ENCODE results near the gene HOXA9. TPM values are rescaled to one million over a fixed set of nuclear protein-coding genes. Genes with fewer than 3 reads are reported as not detected.

The HOXA9 gene
- total RNA-seq, 2 experiments from 2014 or later: not detected

GRCh38 chr7:27181795-27182275 lies 16.5 kb upstream of the HOXA9 start:
- ChIA-PET POLR2A (no interaction called here), CTCF (interaction anchor here (0.9 kb wide), 1 partner anchor 16 kb away, joined by 3 read pairs; no protein-coding TSS in a partner anchor)

GRCh38 chr7:27180431-27181420 lies 15.4 kb upstream of the HOXA9 start:
- ChIA-PET CTCF (interaction anchor here (0.7 to 2.2 kb wide), 4 partner anchors 8 to 27 kb away, joined by 3 to 10 read pairs (median 6); partner anchors contain the start of gene HOXA13), POLR2A (no interaction called here)

- ChIA-PET CTCF (interaction anchor here (0.7 to 2.2 kb wide), 7 partner anchors 9 to 39 kb away, joined by 3 to 10 read pairs (median 4); partner anchors contain the start of gene HOXA13), POLR2A (no interaction called here)
These were observed 14.4 kb upstream of the HOXA9 start for GRCh38 chr7:27179503-27180430.

- ChIA-PET CTCF (interaction anchor here (0.7 to 2.2 kb wide), 7 partner anchors 9 to 378 kb away, joined by 3 to 10 read pairs (median 4); partner anchors contain the start of gene HOXA13), POLR2A (no interaction called here)
These were observed 13.7 kb upstream of the HOXA9 start for GRCh38 chr7:27179030-27179429.

GRCh38 chr7:27178366-27178765 lies 13.0 kb upstream of the HOXA9 start:
- POLR2A ChIA-PET: no interaction called here
- CTCF ChIA-PET: interaction anchor here (0.7 to 2.2 kb wide), 4 partner anchors 12 to 379 kb away, joined by 3 to 10 read pairs (median 6); no protein-coding TSS in a partner anchor

GRCh38 chr7:27177795-27178320 lies 12.5 kb upstream of the HOXA9 start:
- ChIA-PET POLR2A (no interaction called here), CTCF (interaction anchor here (1.3 to 2.2 kb wide), 2 partner anchors 13 to 41 kb away, joined by 3 to 10 read pairs; no protein-coding TSS in a partner anchor)

- CTCF ChIA-PET: no interaction called here
- POLR2A ChIA-PET: no interaction called here
These were observed 11.8 kb upstream of the HOXA9 start for GRCh38 chr7:27176962-27177794.

- CTCF ChIA-PET: interaction anchor here (1.0 kb wide), 1 partner anchor 9 kb away, joined by 4 read pairs; no protein-coding TSS in a partner anchor
- POLR2A ChIA-PET: no interaction called here
These were observed 11.1 kb upstream of the HOXA9 start for GRCh38 chr7:27176524-27176845.

GRCh38 chr7:27175626-27176523 lies 10.5 kb upstream of the HOXA9 start:
- CTCF ChIA-PET: interaction anchor here (1.0 to 4.2 kb wide), 2 partner anchors 10 to 14 kb away, joined by 4 to 19 read pairs; no protein-coding TSS in a partner anchor
- POLR2A ChIA-PET: interaction anchor here (0.6 kb wide), 1 partner anchor 602 kb away, joined by 5 read pairs; no protein-coding TSS in a partner anchor

GRCh38 chr7:27174874-27175625 lies 9.7 kb upstream of the HOXA9 start:
- POLR2A ChIA-PET: interaction anchor here (0.6 kb wide), 1 partner anchor 603 kb away, joined by 5 read pairs; no protein-coding TSS in a partner anchor
- CTCF ChIA-PET: interaction anchor here (1.3 to 4.2 kb wide), 2 partner anchors 13 to 19 kb away, joined by 3 to 19 read pairs; partner anchors contain the start of gene HOXA7

- POLR2A ChIA-PET: no interaction called here
- CTCF ChIA-PET: interaction anchor here (1.0 to 4.2 kb wide), 4 partner anchors 13 to 23 kb away, joined by 3 to 19 read pairs (median 4); partner anchors contain the start of gene HOXA7
These were observed 8.9 kb upstream of the HOXA9 start, which contains the start of gene HOXA10 for GRCh38 chr7:27173956-27174873. TSS of gene HOXA10 (minus strand) at chr7:27174320. CDS start at chr7:27174306, 14 bp downstream.

- ChIA-PET CTCF (interaction anchor here (1.0 to 4.2 kb wide), 3 partner anchors 12 to 22 kb away, joined by 4 to 19 read pairs (median 4); no protein-coding TSS in a partner anchor), POLR2A (interaction anchor here (0.6 kb wide), 1 partner anchor 978 kb away, joined by 8 read pairs; no protein-coding TSS in a partner anchor)
These were observed 8.2 kb upstream of the HOXA9 start for GRCh38 chr7:27173511-27173955.

- ChIA-PET CTCF (interaction anchor here (0.6 to 4.2 kb wide), 4 partner anchors 11 to 1318 kb away, joined by 3 to 19 read pairs (median 4); no protein-coding TSS in a partner anchor), POLR2A (interaction anchor here (0.6 kb wide), 1 partner anchor 978 kb away, joined by 8 read pairs; no protein-coding TSS in a partner anchor)
These were observed 7.6 kb upstream of the HOXA9 start for GRCh38 chr7:27172823-27173510.

- ChIA-PET POLR2A (no interaction called here), CTCF (interaction anchor here (0.6 to 4.2 kb wide), 4 partner anchors 11 to 1318 kb away, joined by 3 to 19 read pairs (median 4); no protein-coding TSS in a partner anchor)
These were observed 7.0 kb upstream of the HOXA9 start for GRCh38 chr7:27172315-27172774.
